ENCODE results near the gene E2F7. TPM values are rescaled to one million over a fixed set of nuclear protein-coding genes. Genes with fewer than 3 reads are reported as not detected.

Gene E2F7, protein sequence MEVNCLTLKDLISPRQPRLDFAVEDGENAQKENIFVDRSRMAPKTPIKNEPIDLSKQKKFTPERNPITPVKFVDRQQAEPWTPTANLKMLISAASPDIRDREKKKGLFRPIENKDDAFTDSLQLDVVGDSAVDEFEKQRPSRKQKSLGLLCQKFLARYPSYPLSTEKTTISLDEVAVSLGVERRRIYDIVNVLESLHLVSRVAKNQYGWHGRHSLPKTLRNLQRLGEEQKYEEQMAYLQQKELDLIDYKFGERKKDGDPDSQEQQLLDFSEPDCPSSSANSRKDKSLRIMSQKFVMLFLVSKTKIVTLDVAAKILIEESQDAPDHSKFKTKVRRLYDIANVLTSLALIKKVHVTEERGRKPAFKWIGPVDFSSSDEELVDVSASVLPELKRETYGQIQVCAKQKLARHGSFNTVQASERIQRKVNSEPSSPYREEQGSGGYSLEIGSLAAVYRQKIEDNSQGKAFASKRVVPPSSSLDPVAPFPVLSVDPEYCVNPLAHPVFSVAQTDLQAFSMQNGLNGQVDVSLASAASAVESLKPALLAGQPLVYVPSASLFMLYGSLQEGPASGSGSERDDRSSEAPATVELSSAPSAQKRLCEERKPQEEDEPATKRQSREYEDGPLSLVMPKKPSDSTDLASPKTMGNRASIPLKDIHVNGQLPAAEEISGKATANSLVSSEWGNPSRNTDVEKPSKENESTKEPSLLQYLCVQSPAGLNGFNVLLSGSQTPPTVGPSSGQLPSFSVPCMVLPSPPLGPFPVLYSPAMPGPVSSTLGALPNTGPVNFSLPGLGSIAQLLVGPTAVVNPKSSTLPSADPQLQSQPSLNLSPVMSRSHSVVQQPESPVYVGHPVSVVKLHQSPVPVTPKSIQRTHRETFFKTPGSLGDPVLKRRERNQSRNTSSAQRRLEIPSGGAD
- polyA plus RNA-seq = 1 to 10 TPM in 2 of 4 donors, under 1 TPM in 1, not detected in 1; 0.67 to 3.8 (median 1.4) TPM
- long read RNA-seq, donor 1 = 0 reads
- long read RNA-seq, donor 2 = 0 reads
- long read RNA-seq, donor 3, partial matches to known transcripts = 0 of 1 reads
- long read RNA-seq, donor 3, other reads (novel, unspliced or antisense) = 0 of 1 reads
- long read RNA-seq, donor 4 = 0 reads
- long read RNA-seq, donor 5 = 0 reads
- long read RNA-seq, donor 6, full-length matches to known transcripts = 3 of 3 reads
- long read RNA-seq, donor 6, partial matches to known transcripts = 0 of 3 reads
- long read RNA-seq, donor 6, other reads (novel, unspliced or antisense) = 0 of 3 reads
- long read RNA-seq, donor 7 = 0 reads
- long read RNA-seq, donor 8 = 0 reads
- long read RNA-seq, donor 9 = 0 reads
- long read RNA-seq, donor 10 = 0 reads

DNA sequence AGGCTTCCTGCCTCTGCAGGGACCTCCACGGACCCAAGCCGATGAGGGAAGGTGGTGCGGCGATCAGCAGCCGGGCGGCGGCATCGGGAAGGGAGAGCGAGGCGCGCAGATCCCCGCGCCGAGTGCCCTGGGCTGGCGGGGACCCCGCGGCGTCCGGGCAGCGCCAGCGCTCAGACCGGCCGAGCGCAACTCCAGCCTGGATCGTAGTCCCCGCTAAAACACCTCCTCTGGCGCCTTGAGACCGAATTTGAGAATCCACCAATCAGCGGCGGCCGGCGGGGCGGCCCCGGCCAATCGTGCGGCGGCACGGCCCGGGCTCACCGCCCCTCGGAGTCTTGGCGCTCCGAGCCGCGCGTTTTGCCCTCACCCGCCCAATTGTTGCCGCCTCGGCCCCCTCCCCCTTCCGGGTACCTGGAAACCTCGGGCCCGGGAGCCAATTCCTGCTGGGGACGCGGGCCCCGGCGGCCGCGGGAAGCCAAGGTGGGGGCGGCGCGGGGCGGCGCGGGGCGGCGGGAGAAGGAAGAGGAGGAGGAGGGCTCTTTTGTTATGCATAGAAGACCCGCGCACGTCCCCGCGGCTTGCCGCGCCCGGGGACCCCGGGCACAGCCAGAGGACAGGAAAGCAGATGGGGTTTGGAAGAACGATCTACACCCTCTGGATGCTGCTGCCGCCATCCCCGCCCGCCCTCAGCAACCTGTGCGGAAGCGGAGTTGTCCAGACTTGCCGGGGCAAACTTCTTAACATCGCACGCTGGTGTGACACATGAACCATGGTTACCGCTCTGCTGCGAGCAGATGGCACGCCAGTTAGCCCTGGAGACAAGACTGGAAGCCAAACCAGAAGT lies at the start of gene E2F7:
TSS of gene E2F7 (minus strand) at position 209 of the 844 bp plus-strand sequence. CDS start 934 bp downstream, outside the sequence.
- WGBS, 3 donors = 0 to 1% (median 0%) methylated on average over 61 to 87 of the region's 87 CpGs
- Histone ChIP-seq H3K4me1 (ENCODE audit: control insufficient read depth in 3 of 3, insufficient read depth in 2 of 3, low read depth in 1 of 3, low read length in 2 of 3) (peaks cover 0 to 8% (median 0%) of the 10 kb centered on the region in 3 donors), H3K27me3 (ENCODE audit: control insufficient read depth in 3 of 3, insufficient read depth in 3 of 3, low read length in 3 of 3) (no peaks in the 10 kb centered on the region), H3K36me3 (ENCODE audit: control insufficient read depth in 3 of 3, insufficient read depth in 2 of 3, low read depth in 1 of 3, low read length in 3 of 3) (no peaks in the 10 kb centered on the region), H3K4me3 (ENCODE audit: low read depth in 1 of 3, low read length in 3 of 3) (peak within 1 kb of the TSS; percentile 61 to 80 (median 72)), H3K9me3 (ENCODE audit: control insufficient read depth in 2 of 2, insufficient read depth in 1 of 2, low read depth in 1 of 2, low read length in 1 of 2) (no peaks in the 10 kb centered on the region), H3K27ac (ENCODE audit: low read depth in 1 of 3, low read length in 2 of 3) (no peak within 1 kb of the TSS)
- no peak for FAIRE-seq
- DNase-seq = peak; percentile 84 to 92

DNA sequence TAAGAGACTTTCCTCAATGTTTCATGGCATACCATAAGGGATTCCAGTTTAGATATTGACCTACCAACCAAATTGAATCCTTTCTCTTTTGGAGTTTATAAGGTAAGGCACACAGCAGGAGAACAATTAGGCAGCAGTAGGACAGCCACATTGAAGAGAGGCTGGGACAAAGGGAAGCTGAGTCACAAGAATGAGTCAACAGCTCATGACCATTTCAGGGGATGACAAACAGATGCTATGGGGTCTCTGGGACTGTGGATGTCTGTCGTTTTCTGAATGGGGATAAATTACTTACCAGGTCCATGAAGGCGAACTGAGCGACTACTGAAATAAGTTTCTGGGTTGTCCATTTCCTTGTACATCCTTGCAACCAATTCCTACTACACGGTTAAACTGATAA lies 48.6 kb upstream of the E2F7 start:
- H3K36me3 ChIP-seq (ENCODE audit: control insufficient read depth in 3 of 3, insufficient read depth in 2 of 3, low read depth in 1 of 3, low read length in 3 of 3) = no peaks in the 10 kb centered on the region
- no peak for FAIRE-seq
- H3K27ac ChIP-seq (ENCODE audit: low read depth in 1 of 3, low read length in 2 of 3) = no peak overlapping the region
- H3K9me3 ChIP-seq (ENCODE audit: control insufficient read depth in 2 of 2, insufficient read depth in 1 of 2, low read depth in 1 of 2, low read length in 1 of 2) = peaks cover 0 to 3% of the 10 kb centered on the region in 2 donors
- H3K27me3 ChIP-seq (ENCODE audit: control insufficient read depth in 3 of 3, insufficient read depth in 3 of 3, low read length in 3 of 3) = no peaks in the 10 kb centered on the region
- H3K4me1 ChIP-seq (ENCODE audit: control insufficient read depth in 3 of 3, insufficient read depth in 2 of 3, low read depth in 1 of 3, low read length in 2 of 3) = no peaks in the 10 kb centered on the region
- no peak for DNase-seq
- WGBS, 3 donors = 80 to 87% (median 83%) methylated on average over 4 of the region's 4 CpGs
- H3K4me3 ChIP-seq (ENCODE audit: low read depth in 1 of 3, low read length in 3 of 3) = no peak overlapping the region

DNA sequence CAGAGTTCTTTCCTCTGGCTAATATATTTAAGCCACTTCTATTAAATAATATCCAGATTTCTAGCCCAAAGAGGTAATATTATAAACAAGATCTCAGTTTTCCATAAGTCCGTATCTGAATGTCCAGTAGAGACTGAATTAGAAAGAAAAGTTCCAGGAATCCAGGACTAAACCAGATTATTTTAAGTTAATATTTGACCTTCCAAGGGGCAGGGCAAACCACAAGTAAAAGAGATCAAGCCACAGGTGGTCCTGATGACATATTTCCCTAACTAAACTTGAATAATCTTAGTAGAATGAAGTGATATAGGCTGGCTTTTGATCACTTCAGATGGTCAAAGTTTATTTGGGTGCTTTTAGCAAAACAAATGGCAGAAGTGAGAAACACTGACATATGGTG lies 43.3 kb upstream of the E2F7 start:
- FAIRE-seq = no peak
- H3K27me3 ChIP-seq (ENCODE audit: control insufficient read depth in 3 of 3, insufficient read depth in 3 of 3, low read length in 3 of 3) = no peaks in the 10 kb centered on the region
- DNase-seq = no peak
- H3K9me3 ChIP-seq (ENCODE audit: control insufficient read depth in 2 of 2, insufficient read depth in 1 of 2, low read depth in 1 of 2, low read length in 1 of 2) = peaks cover 0 to 3% of the 10 kb centered on the region in 2 donors
- no peak overlapping the region for H3K27ac ChIP-seq (ENCODE audit: low read depth in 1 of 3, low read length in 2 of 3)
- 60 to 68% (median 63%) methylated on average over 1 of the region's 1 CpG for WGBS, 3 donors
- no peaks in the 10 kb centered on the region for H3K4me1 ChIP-seq (ENCODE audit: control insufficient read depth in 3 of 3, insufficient read depth in 2 of 3, low read depth in 1 of 3, low read length in 2 of 3)
- H3K36me3 ChIP-seq (ENCODE audit: control insufficient read depth in 3 of 3, insufficient read depth in 2 of 3, low read depth in 1 of 3, low read length in 3 of 3) = no peaks in the 10 kb centered on the region
- H3K4me3 ChIP-seq (ENCODE audit: low read depth in 1 of 3, low read length in 3 of 3) = no peak overlapping the region

DNA sequence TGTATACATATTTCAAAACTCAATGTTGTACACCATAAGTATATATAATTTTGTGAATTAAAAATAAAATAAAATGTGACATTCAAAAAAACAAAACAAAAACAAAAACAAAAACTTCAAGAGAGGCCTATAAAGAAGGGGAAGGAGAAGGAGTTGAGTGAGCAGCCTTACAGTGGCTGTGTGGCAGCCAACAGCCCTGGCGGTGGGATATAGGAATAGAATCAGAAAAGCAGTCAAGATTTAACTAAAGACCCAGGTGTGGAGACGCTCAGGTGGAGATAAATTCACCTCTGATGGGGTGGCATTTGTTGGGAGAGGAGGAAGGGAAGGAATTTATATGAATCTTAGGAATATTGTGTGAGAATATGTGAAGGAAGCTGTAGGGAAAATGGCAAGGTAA lies 41.8 kb upstream of the E2F7 start:
- DNase-seq = no peak
- no peaks in the 10 kb centered on the region for H3K4me1 ChIP-seq (ENCODE audit: control insufficient read depth in 3 of 3, insufficient read depth in 2 of 3, low read depth in 1 of 3, low read length in 2 of 3)
- 71 to 83% (median 73%) methylated on average over 2 of the region's 2 CpGs for WGBS, 3 donors
- no peak overlapping the region for H3K4me3 ChIP-seq (ENCODE audit: low read depth in 1 of 3, low read length in 3 of 3)
- no peak for FAIRE-seq
- H3K27me3 ChIP-seq (ENCODE audit: control insufficient read depth in 3 of 3, insufficient read depth in 3 of 3, low read length in 3 of 3) = no peaks in the 10 kb centered on the region
- no peaks in the 10 kb centered on the region for H3K36me3 ChIP-seq (ENCODE audit: control insufficient read depth in 3 of 3, insufficient read depth in 2 of 3, low read depth in 1 of 3, low read length in 3 of 3)
- no peak overlapping the region for H3K27ac ChIP-seq (ENCODE audit: low read depth in 1 of 3, low read length in 2 of 3)
- peaks cover 0 to 3% of the 10 kb centered on the region in 2 donors for H3K9me3 ChIP-seq (ENCODE audit: control insufficient read depth in 2 of 2, insufficient read depth in 1 of 2, low read depth in 1 of 2, low read length in 1 of 2)

DNA sequence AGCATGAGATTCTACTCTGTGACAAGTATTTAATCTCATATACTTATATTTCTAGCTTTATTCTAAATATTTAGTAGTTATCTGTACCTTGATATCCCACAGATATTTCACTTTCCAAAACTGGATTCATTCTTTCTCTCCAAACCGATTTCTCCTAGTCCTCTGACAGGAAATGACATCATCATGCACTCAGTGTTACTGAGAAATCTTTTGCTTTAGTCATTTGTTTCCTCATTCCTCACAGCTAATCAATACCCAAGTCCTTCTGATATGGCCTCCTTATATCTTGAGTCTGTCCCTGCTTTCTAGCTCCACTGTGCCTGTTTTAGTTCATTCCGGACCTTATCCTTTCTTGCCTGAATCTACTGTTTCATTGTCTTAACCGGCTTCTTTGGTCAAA lies 39.4 kb upstream of the E2F7 start:
- DNase-seq (no peak), FAIRE-seq (no peak)
- H3K36me3 ChIP-seq (ENCODE audit: control insufficient read depth in 3 of 3, insufficient read depth in 2 of 3, low read depth in 1 of 3, low read length in 3 of 3) = no peaks in the 10 kb centered on the region
- H3K27me3 ChIP-seq (ENCODE audit: control insufficient read depth in 3 of 3, insufficient read depth in 3 of 3, low read length in 3 of 3) = no peaks in the 10 kb centered on the region
- no peaks in the 10 kb centered on the region for H3K4me1 ChIP-seq (ENCODE audit: control insufficient read depth in 3 of 3, insufficient read depth in 2 of 3, low read depth in 1 of 3, low read length in 2 of 3)
- WGBS, 3 donors = 70 to 74% (median 70%) methylated on average over 3 of the region's 3 CpGs
- no peaks in the 10 kb centered on the region for H3K9me3 ChIP-seq (ENCODE audit: control insufficient read depth in 2 of 2, insufficient read depth in 1 of 2, low read depth in 1 of 2, low read length in 1 of 2)
- no peak overlapping the region for H3K4me3 ChIP-seq (ENCODE audit: low read depth in 1 of 3, low read length in 3 of 3)
- H3K27ac ChIP-seq (ENCODE audit: low read depth in 1 of 3, low read length in 2 of 3) = no peak overlapping the region

DNA sequence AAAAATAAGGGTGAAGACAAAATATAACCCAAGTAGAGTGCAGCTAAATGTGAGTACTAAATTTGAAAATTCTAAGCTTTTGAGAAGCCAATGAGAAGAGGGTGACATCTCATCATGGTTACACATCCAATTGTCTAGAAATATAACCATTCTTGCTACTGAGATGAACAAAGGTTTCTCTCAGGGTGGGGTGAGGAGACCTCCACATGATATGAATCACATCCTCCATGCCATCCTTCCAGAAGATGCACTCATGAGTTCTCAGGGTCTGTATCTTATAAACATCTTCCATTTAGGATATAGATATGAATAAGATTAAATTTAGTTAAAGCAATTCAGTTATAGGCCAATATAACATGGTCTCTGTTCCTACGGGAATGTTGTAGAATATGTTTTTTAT lies 38.9 kb upstream of the E2F7 start:
- H3K36me3 ChIP-seq (ENCODE audit: control insufficient read depth in 3 of 3, insufficient read depth in 2 of 3, low read depth in 1 of 3, low read length in 3 of 3) = no peaks in the 10 kb centered on the region
- no peak for DNase-seq
- no peak for FAIRE-seq
- no peak overlapping the region for H3K4me3 ChIP-seq (ENCODE audit: low read depth in 1 of 3, low read length in 3 of 3)
- 82 to 90% (median 89%) methylated on average over 1 of the region's 1 CpG for WGBS, 3 donors
- no peak overlapping the region for H3K27ac ChIP-seq (ENCODE audit: low read depth in 1 of 3, low read length in 2 of 3)
- no peaks in the 10 kb centered on the region for H3K4me1 ChIP-seq (ENCODE audit: control insufficient read depth in 3 of 3, insufficient read depth in 2 of 3, low read depth in 1 of 3, low read length in 2 of 3)
- no peaks in the 10 kb centered on the region for H3K9me3 ChIP-seq (ENCODE audit: control insufficient read depth in 2 of 2, insufficient read depth in 1 of 2, low read depth in 1 of 2, low read length in 1 of 2)
- H3K27me3 ChIP-seq (ENCODE audit: control insufficient read depth in 3 of 3, insufficient read depth in 3 of 3, low read length in 3 of 3) = no peaks in the 10 kb centered on the region

DNA sequence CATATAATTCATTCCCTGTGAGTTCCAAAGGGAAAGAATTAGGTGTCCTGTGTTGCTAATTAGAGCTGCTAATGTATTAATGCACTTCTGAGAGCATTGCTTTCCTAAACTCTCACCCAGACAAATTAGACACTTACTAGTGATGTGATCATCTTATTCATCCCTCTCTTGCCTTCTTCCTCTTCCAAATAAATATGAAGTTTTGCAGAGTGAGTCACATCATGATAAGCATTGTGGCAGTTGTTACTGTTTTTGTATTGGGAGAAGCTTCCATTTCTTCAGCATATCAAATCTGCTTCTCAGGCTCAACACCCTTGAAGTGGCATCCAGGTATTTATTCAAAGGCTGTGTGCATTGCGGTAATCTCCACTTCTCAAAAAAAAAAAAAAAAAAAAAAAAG lies 37.3 kb upstream of the E2F7 start:
- FAIRE-seq (no peak), DNase-seq (no peak)
- Histone ChIP-seq H3K4me1 (ENCODE audit: control insufficient read depth in 3 of 3, insufficient read depth in 2 of 3, low read depth in 1 of 3, low read length in 2 of 3) (no peaks in the 10 kb centered on the region), H3K4me3 (ENCODE audit: low read depth in 1 of 3, low read length in 3 of 3) (no peak overlapping the region), H3K36me3 (ENCODE audit: control insufficient read depth in 3 of 3, insufficient read depth in 2 of 3, low read depth in 1 of 3, low read length in 3 of 3) (no peaks in the 10 kb centered on the region), H3K27ac (ENCODE audit: low read depth in 1 of 3, low read length in 2 of 3) (no peak overlapping the region), H3K9me3 (ENCODE audit: control insufficient read depth in 2 of 2, insufficient read depth in 1 of 2, low read depth in 1 of 2, low read length in 1 of 2) (no peaks in the 10 kb centered on the region), H3K27me3 (ENCODE audit: control insufficient read depth in 3 of 3, insufficient read depth in 3 of 3, low read length in 3 of 3) (no peaks in the 10 kb centered on the region)
- 94 to 100% (median 100%) methylated on average over 1 of the region's 1 CpG for WGBS, 3 donors
